GM23338 (cell line): ENCODE measurements around the gene OSGEPL1. TPM values are rescaled to one million over a fixed set of nuclear protein-coding genes. Genes with fewer than 3 reads are reported as not detected.

ENCODE experiments used
- ATAC-seq: fragments of 200-7000 bp; cut with Tn5 transposase; 3 replicates; pipeline ENCODE4 v1.9.1; 2020
- DNase-seq: peaks from one replicate; pipeline ENCODE4 v3.0.0-alpha.2; 2015; ENCODE audit warnings: low spot score
- H2AFZ ChIP-seq: fragments of 200-600 bp; sonication (generic); 2 replicates; pipeline ENCODE4 v1.8.0; 2016; ENCODE audit warnings: antibody characterized with exemption, mild to moderate bottlenecking, moderate library complexity
- H3F3A ChIP-seq: fragments of 200-600 bp; sonication (generic); replicated peaks from 2 replicates; pipeline ENCODE4 v1.8.0; 2017; ENCODE audit warnings: antibody characterized with exemption, mixed run types, low read depth
- H3K27ac ChIP-seq: fragments of 200-600 bp; sonication (generic); 2 replicates; pipeline ENCODE4 v1.6.1; 2016; ENCODE audit warnings: low read depth
- H3K27me3 ChIP-seq: fragments of 200-600 bp; sonication (generic); 2 replicates; pipeline ENCODE4 v1.8.0; 2016; ENCODE audit warnings: mild to moderate bottlenecking, mixed run types, moderate library complexity; ENCODE audit not compliant: insufficient read depth
- H3K36me3 ChIP-seq: fragments of 200-600 bp; sonication (generic); 2 replicates; pipeline ENCODE4 v1.8.0; 2016; ENCODE audit warnings: mild to moderate bottlenecking; ENCODE audit not compliant: insufficient read depth
- H3K4me1 ChIP-seq: fragments of 200-600 bp; sonication (generic); 2 replicates; pipeline ENCODE4 v1.8.0; 2016; ENCODE audit warnings: mild to moderate bottlenecking, moderate library complexity; ENCODE audit not compliant: insufficient read depth
- H3K4me2 ChIP-seq: fragments of 200-600 bp; sonication (generic); 2 replicates; pipeline ENCODE4 v1.7.1; 2017; ENCODE audit warnings: mixed run types
- H3K4me3 ChIP-seq: fragments of 200-600 bp; sonication (generic); 2 replicates; pipeline ENCODE4 v1.6.1; 2016; ENCODE audit warnings: mixed run types
- H3K79me2 ChIP-seq: fragments of 200-600 bp; sonication (generic); replicated peaks from 2 replicates; pipeline ENCODE4 v1.8.0; 2017; ENCODE audit warnings: mild to moderate bottlenecking; ENCODE audit not compliant: insufficient read depth
- H3K9me2 ChIP-seq: fragments of 200-600 bp; sonication (generic); 2 replicates; pipeline ENCODE4 v1.8.0; 2017; ENCODE audit not compliant: insufficient read depth
- H4K20me1 ChIP-seq: fragments of 200-600 bp; sonication (generic); replicated peaks from 2 replicates; pipeline ENCODE4 v1.8.0; 2017; ENCODE audit warnings: mild to moderate bottlenecking; ENCODE audit not compliant: insufficient read depth
- H3K27ac Mint-ChIP-seq: 2 replicates; pipeline ENCODE4 v1.8.0; 2020; ENCODE audit warnings: inconsistent platforms, mild to moderate bottlenecking, moderate library complexity, mixed read lengths
- H3K27me3 Mint-ChIP-seq: 3 replicates; pipeline ENCODE4 v1.8.0; 2022; ENCODE audit warnings: low read depth, mild to moderate bottlenecking, moderate library complexity, mixed read lengths, inconsistent platforms; ENCODE audit not compliant: insufficient read depth, poor library complexity
- H3K36me3 Mint-ChIP-seq: 3 replicates; pipeline ENCODE4 v1.8.0; 2021; ENCODE audit warnings: low read depth, mild to moderate bottlenecking, inconsistent platforms, moderate library complexity, mixed read lengths
- H3K4me1 Mint-ChIP-seq: 3 replicates; pipeline ENCODE4 v1.8.0; 2020; ENCODE audit warnings: mild to moderate bottlenecking, inconsistent platforms, mixed read lengths
- H3K4me3 Mint-ChIP-seq: 3 replicates; pipeline ENCODE4 v1.8.0; 2021; ENCODE audit warnings: moderate library complexity, mild to moderate bottlenecking, inconsistent platforms, mixed read lengths
- H3K9me3 Mint-ChIP-seq: 3 replicates; pipeline ENCODE4 v1.8.0; 2020; ENCODE audit warnings: moderate library complexity, mild to moderate bottlenecking, inconsistent platforms, mixed read lengths
- CREB1 ChIP-seq: fragments of 250-450 bp; sonication (Bioruptor Pico); IDR thresholded peaks from 2 replicates; pipeline ENCODE4 v1.5.0; 2020; ENCODE audit warnings: low read depth, mild to moderate bottlenecking, moderate library complexity
- EZH2 ChIP-seq: fragments of 200-600 bp; sonication (generic); IDR thresholded peaks from one replicate; pipeline ENCODE4 v1.8.0; 2017; ENCODE audit warnings: antibody characterized with exemption, mild to moderate bottlenecking, low read depth; ENCODE audit not compliant: unreplicated experiment
- NANOG ChIP-seq: IDR thresholded peaks from 2 replicates; pipeline ENCODE4 v1.6.1; 2016; ENCODE audit warnings: antibody characterized with exemption, borderline replicate concordance
- STAT1 ChIP-seq: IDR thresholded peaks from one replicate; pipeline ENCODE4 v1.6.1; 2016; ENCODE audit warnings: antibody characterized with exemption; ENCODE audit not compliant: unreplicated experiment
- ZNF114 ChIP-seq: fragments of 250-450 bp; sonication (Bioruptor Pico); IDR thresholded peaks from 2 replicates; pipeline ENCODE4 v1.5.0; 2020; ENCODE audit warnings: mild to moderate bottlenecking, moderate library complexity
- polyA plus RNA-seq: library from polyadenylated mRNA; unstranded; fragments of >200 nt; fragmentation: Nextera tagmentation; extraction: Ambion mirVana; gene quantifications from 2 replicates; pipeline ENCODE4 v1.2.1, GENCODE V29; 2016
- total RNA-seq: library from RNA; depleted of rRNA; stranded (reverse); fragments of >200 nt; shearing (Covaris generic); gene quantifications from 2 replicates; pipeline ENCODE4 v1.2.3, GENCODE V29; 2014; rRNA removed
- TF ChIP-seq, protein P1 (sequence below), 2 experiments: fragments of 200-600 bp in 1 of 2; sonication (generic) in 1 of 2; conservative IDR thresholded peaks; 2 replicates each; pipeline versions ENCODE4 v1.5.1 to v1.6.1; 2016 to 2017; ENCODE audit warnings: antibody characterized with exemption in 2 of 2, low read depth in 2 of 2, mild to moderate bottlenecking in 2 of 2, moderate library complexity in 1 of 2
- TF ChIP-seq, protein P2 (sequence below): fragments of 250-450 bp; sonication (Bioruptor Pico); IDR thresholded peaks from 2 replicates; pipeline ENCODE4 v1.5.0; 2020; ENCODE audit warnings: mild to moderate bottlenecking, moderate library complexity

OSGEPL1 gene
- total and polyA plus RNA-seq, 2 experiments from 2014 or later = 19.6 to 23.1 TPM

DNA sequence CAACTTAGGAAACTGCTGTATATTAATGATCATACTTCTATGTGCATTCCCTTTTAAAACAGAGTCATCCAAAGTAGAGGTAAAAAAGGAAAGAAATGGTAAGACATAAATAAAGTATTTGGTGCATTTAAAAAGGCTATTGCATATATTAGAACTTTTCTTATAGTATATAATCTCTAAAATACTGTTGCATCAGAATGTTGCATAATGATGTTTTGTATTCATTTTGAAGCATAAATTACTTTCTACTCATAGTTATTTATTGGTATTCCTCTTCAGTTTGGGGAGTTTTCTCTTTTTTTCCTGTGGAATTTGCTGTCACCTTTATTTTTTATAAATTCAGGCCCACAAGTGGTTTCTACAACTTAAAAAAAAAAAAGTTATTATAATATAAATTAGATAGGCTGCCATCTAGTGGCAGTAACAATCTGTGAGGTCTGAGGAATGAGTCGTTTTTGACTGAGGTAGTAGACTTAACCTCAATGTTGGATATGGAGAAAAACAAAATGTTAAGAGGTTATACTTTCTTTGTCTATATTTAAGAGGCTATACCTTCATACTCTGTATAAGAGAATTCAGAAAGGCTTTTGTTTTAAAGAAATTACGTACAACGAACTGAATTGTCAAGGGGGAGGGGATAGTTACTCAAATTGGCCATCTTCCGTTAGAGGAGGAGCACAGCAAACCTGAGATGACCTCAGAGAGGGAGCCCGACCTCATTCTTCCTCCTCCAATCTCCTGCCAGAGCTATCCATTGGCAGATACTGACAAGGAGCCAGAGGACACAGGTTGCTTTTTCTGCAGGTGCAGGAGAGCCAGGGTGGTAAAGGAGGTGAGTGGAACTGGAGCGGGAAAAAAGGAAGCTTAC lies 64.3 kb downstream of the OSGEPL1 start:
- Histone ChIP-seq H4K20me1 (no peaks in the 10 kb centered on the region), H3K4me2 (peak overlapping the region; percentile 22; the same call in 1 of the 2 replicates), H3K36me3 (no peaks in the 10 kb centered on the region), H3K27me3 (no peaks in the 10 kb centered on the region), H3K27ac (no peak overlapping the region), H3K79me2 (no peaks in the 10 kb centered on the region), H2AFZ (peak overlapping the region; percentile 24; the same call in 1 of the 2 replicates), H3K4me1 (no peaks in the 10 kb centered on the region), H3K4me3 (peak overlapping the region; percentile 38), H3F3A (no peaks in the 10 kb centered on the region), H3K9me2 (no peaks in the 10 kb centered on the region)
- H3K36me3 Mint-ChIP-seq = no peaks in the 10 kb centered on the region
- peak overlapping the region; percentile 75 for H3K4me3 Mint-ChIP-seq
- ATAC-seq = peak; percentile 100
- H3K27ac Mint-ChIP-seq = peak overlapping the region; percentile 84
- DNase-seq = peak; percentile 81
- TF ChIP-seq EZH2 = no peak
- TF ChIP-seq STAT1 = no peak
- TF ChIP-seq CREB1 (CRISPR knock-in tag) = peak; percentile 69
- no peak for TF ChIP-seq ZNF114 (CRISPR knock-in tag)
- TF ChIP-seq, protein P1, sequence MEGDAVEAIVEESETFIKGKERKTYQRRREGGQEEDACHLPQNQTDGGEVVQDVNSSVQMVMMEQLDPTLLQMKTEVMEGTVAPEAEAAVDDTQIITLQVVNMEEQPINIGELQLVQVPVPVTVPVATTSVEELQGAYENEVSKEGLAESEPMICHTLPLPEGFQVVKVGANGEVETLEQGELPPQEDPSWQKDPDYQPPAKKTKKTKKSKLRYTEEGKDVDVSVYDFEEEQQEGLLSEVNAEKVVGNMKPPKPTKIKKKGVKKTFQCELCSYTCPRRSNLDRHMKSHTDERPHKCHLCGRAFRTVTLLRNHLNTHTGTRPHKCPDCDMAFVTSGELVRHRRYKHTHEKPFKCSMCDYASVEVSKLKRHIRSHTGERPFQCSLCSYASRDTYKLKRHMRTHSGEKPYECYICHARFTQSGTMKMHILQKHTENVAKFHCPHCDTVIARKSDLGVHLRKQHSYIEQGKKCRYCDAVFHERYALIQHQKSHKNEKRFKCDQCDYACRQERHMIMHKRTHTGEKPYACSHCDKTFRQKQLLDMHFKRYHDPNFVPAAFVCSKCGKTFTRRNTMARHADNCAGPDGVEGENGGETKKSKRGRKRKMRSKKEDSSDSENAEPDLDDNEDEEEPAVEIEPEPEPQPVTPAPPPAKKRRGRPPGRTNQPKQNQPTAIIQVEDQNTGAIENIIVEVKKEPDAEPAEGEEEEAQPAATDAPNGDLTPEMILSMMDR (conservative IDR thresholded peaks at IDR 0.05; ENCODE audit: low read depth in 2 of 2) = peak; percentile 50 to 74
- TF ChIP-seq, protein P2, sequence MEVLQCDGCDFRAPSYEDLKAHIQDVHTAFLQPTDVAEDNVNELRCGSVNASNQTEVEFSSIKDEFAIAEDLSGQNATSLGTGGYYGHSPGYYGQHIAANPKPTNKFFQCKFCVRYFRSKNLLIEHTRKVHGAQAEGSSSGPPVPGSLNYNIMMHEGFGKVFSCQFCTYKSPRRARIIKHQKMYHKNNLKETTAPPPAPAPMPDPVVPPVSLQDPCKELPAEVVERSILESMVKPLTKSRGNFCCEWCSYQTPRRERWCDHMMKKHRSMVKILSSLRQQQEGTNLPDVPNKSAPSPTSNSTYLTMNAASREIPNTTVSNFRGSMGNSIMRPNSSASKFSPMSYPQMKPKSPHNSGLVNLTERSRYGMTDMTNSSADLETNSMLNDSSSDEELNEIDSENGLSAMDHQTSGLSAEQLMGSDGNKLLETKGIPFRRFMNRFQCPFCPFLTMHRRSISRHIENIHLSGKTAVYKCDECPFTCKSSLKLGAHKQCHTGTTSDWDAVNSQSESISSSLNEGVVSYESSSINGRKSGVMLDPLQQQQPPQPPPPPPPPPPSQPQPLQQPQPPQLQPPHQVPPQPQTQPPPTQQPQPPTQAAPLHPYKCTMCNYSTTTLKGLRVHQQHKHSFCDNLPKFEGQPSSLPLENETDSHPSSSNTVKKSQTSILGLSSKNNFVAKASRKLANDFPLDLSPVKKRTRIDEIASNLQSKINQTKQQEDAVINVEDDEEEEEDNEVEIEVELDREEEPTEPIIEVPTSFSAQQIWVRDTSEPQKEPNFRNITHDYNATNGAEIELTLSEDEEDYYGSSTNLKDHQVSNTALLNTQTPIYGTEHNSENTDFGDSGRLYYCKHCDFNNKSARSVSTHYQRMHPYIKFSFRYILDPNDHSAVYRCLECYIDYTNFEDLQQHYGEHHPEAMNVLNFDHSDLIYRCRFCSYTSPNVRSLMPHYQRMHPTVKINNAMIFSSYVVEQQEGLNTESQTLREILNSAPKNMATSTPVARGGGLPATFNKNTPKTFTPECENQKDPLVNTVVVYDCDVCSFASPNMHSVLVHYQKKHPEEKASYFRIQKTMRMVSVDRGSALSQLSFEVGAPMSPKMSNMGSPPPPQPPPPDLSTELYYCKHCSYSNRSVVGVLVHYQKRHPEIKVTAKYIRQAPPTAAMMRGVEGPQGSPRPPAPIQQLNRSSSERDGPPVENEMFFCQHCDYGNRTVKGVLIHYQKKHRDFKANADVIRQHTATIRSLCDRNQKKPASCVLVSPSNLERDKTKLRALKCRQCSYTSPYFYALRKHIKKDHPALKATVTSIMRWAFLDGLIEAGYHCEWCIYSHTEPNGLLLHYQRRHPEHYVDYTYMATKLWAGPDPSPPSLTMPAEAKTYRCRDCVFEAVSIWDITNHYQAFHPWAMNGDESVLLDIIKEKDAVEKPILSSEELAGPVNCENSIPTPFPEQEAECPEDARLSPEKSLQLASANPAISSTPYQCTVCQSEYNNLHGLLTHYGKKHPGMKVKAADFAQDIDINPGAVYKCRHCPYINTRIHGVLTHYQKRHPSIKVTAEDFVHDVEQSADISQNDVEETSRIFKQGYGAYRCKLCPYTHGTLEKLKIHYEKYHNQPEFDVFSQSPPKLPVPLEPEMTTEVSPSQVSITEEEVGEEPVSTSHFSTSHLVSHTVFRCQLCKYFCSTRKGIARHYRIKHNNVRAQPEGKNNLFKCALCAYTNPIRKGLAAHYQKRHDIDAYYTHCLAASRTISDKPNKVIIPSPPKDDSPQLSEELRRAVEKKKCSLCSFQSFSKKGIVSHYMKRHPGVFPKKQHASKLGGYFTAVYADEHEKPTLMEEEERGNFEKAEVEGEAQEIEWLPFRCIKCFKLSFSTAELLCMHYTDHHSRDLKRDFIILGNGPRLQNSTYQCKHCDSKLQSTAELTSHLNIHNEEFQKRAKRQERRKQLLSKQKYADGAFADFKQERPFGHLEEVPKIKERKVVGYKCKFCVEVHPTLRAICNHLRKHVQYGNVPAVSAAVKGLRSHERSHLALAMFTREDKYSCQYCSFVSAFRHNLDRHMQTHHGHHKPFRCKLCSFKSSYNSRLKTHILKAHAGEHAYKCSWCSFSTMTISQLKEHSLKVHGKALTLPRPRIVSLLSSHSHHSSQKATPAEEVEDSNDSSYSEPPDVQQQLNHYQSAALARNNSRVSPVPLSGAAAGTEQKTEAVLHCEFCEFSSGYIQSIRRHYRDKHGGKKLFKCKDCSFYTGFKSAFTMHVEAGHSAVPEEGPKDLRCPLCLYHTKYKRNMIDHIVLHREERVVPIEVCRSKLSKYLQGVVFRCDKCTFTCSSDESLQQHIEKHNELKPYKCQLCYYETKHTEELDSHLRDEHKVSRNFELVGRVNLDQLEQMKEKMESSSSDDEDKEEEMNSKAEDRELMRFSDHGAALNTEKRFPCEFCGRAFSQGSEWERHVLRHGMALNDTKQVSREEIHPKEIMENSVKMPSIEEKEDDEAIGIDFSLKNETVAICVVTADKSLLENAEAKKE (CRISPR knock-in tag) = no peak
- no peak for TF ChIP-seq NANOG
- H3K4me1 Mint-ChIP-seq = peaks cover 3% of the 10 kb centered on the region; the same call in 2 of the 3 replicates
- no peaks in the 10 kb centered on the region for H3K27me3 Mint-ChIP-seq
- H3K9me3 Mint-ChIP-seq = no peaks in the 10 kb centered on the region

Other genes with a start within 250 kb of the OSGEPL1 start
- gene SLC40A1, start 182.0 kb downstream of the OSGEPL1 start, total RNA-seq = 0.70 TPM in 1 of 2 replicates, not detected in the other
- 0.08 and 0.10 TPM in 2 replicates for gene SLC40A1, start 182.0 kb downstream of the OSGEPL1 start, polyA plus RNA-seq
- gene ASNSD1, start 101.3 kb downstream of the OSGEPL1 start, total RNA-seq = 49.7 and 54.6 TPM in 2 replicates
- gene ASNSD1, start 101.3 kb downstream of the OSGEPL1 start, polyA plus RNA-seq = 38.4 and 40.7 TPM in 2 replicates
- 3.0 and 4.5 TPM in 2 replicates for gene ANKAR, start 88.1 kb downstream of the OSGEPL1 start, total RNA-seq
- 4.4 and 5.0 TPM in 2 replicates for gene ANKAR, start 88.1 kb downstream of the OSGEPL1 start, polyA plus RNA-seq
- gene ORMDL1, start 21.5 kb upstream of the OSGEPL1 start, total RNA-seq = 49.0 and 50.5 TPM in 2 replicates
- gene ORMDL1, start 21.5 kb upstream of the OSGEPL1 start, polyA plus RNA-seq = 78.4 and 84.2 TPM in 2 replicates
- 53.7 and 57.6 TPM in 2 replicates for gene PMS1, start 21.7 kb upstream of the OSGEPL1 start, total RNA-seq
- gene PMS1, start 21.7 kb upstream of the OSGEPL1 start, polyA plus RNA-seq = 64.1 and 71.6 TPM in 2 replicates